ENCODE data around the gene P3H3. TPM values are rescaled to one million over a fixed set of nuclear protein-coding genes. Genes with fewer than 3 reads are reported as not detected.

P3H3 gene
- total and polyA plus RNA-seq, 9 of the 15 experiments (the other 6 are each of a cell fraction or from before 2014, with no cell fraction given) = 0.03 to 15.0 (median 4.8) TPM

GRCh38 chr12:6827982-6828780 lies at the start of gene P3H3 (continued):
- peak; percentile 84 for TF ChIP-seq ZNF740 (CRISPR knock-in tag; IDR thresholded peaks at IDR 0.05)
- peak in 1 of 2 experiments; percentile 97; a peak in 2 of 4 replicates for TF ChIP-seq ZNF740 (tag; IDR thresholded peaks at IDR 0.05)
- TF ChIP-seq SIN3B (IDR thresholded peaks at IDR 0.05; ENCODE audit: low read depth) = 0 out of 2 replicates have a peak, but pooled peaks have one; percentile 23
- TF ChIP-seq ZNF316 (IDR thresholded peaks at IDR 0.05) = peak; percentile 86
- 0 out of 2 replicates have a peak, but pooled peaks have one; percentile 16 for TF ChIP-seq CC2D1A (IDR thresholded peaks at IDR 0.05)
- peak; percentile 41; the same call in 1 of the 2 replicates for TF ChIP-seq CXXC5 (CRISPR knock-in tag; IDR thresholded peaks at IDR 0.05)
- peak in 1 of 2 experiments; percentile 36; a peak in 1 of 4 replicates for TF ChIP-seq UBTF (IDR thresholded peaks at IDR 0.05; ENCODE audit: borderline replicate concordance in 1 of 2, low read depth in 2 of 2, low read length in 2 of 2)
- TF ChIP-seq LCOR (CRISPR knock-in tag; IDR thresholded peaks at IDR 0.05) = no peak
- TF ChIP-seq NBN (IDR thresholded peaks at IDR 0.05; ENCODE audit: low read depth) = 0 out of 2 replicates have a peak, but pooled peaks have one; percentile 17
- peak; percentile 35; the same call in 1 of the 2 replicates for TF ChIP-seq ZBTB7A (IDR thresholded peaks at IDR 0.05; ENCODE audit: borderline replicate concordance, control insufficient read depth, low read depth, low read length)
- 0 out of 4 replicates have a peak, but pooled peaks have one; percentile 34 to 38 for TF ChIP-seq NONO (IDR thresholded peaks at IDR 0.05; ENCODE audit: low read depth in 2 of 2, low read length in 1 of 2)
- TF ChIP-seq, protein P1, sequence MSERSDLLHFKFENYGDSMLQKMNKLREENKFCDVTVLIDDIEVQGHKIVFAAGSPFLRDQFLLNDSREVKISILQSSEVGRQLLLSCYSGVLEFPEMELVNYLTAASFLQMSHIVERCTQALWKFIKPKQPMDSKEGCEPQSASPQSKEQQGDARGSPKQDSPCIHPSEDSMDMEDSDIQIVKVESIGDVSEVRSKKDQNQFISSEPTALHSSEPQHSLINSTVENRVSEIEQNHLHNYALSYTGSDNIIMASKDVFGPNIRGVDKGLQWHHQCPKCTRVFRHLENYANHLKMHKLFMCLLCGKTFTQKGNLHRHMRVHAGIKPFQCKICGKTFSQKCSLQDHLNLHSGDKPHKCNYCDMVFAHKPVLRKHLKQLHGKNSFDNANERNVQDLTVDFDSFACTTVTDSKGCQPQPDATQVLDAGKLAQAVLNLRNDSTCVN (CRISPR knock-in tag; IDR thresholded peaks at IDR 0.05) = 0 out of 2 replicates have a peak, but pooled peaks have one; percentile 29
- no peak for TF ChIP-seq XRCC3 (IDR thresholded peaks at IDR 0.05)
- peak; percentile 34; the same call in 1 of the 2 replicates for TF ChIP-seq PHF8 (IDR thresholded peaks at IDR 0.05; ENCODE audit: borderline replicate concordance, low read length)
- no peak for TF ChIP-seq ZC3H8 (IDR thresholded peaks at IDR 0.05)
- TF ChIP-seq SMC3 (conservative IDR thresholded peaks at IDR 0.05; ENCODE audit: insufficient read depth, low read depth, low read length) = no peak
- 0 out of 2 replicates have a peak, but pooled peaks have one; percentile 14 for TF ChIP-seq MAFK (IDR thresholded peaks at IDR 0.05; ENCODE audit: low read length)
- no peak for TF ChIP-seq HCFC1 (IDR thresholded peaks at IDR 0.05; ENCODE audit: low read depth, low read length)
- TF ChIP-seq RB1 (IDR thresholded peaks at IDR 0.05; ENCODE audit: low read depth) = peak; percentile 53; the same call in 1 of the 2 replicates
- TF ChIP-seq CTBP1 (IDR thresholded peaks at IDR 0.05; ENCODE audit: borderline replicate concordance) = peak; percentile 39; the same call in 1 of the 2 replicates
- TF ChIP-seq HNRNPUL1 (IDR thresholded peaks at IDR 0.05; ENCODE audit: low read length) = no peak
- TF ChIP-seq IRF2 (CRISPR knock-in tag; IDR thresholded peaks at IDR 0.05) = no peak
- peak; percentile 17; the same call in 1 of the 2 replicates for TF ChIP-seq MTA1 (IDR thresholded peaks at IDR 0.05; ENCODE audit: borderline replicate concordance)
- peak; percentile 1 for TF ChIP-seq PCBP1 (IDR thresholded peaks at IDR 0.05; ENCODE audit: low read depth, low read length, poor library complexity, severe bottlenecking)
- no peak for TF ChIP-seq NFATC3 (IDR thresholded peaks at IDR 0.05)

All from K562 (cell line).